ENCODE data around the gene DDX60.

GRCh38 chr4:168218645-168219044, 99.9 kb downstream of the DDX60 start:
- TF ChIP-seq POLR2AphosphoS5 (IDR thresholded peaks at IDR 0.05; ENCODE audit: low read depth, low read length) (no peak), TAF1 (IDR thresholded peaks at IDR 0.05; ENCODE audit: borderline replicate concordance, insufficient read depth, low read length) (no peak), FOXP2 (optimal IDR thresholded peaks at IDR 0.05; ENCODE audit: borderline replicate concordance, extremely low read depth, extremely low read length, insufficient read depth) (no peak)

All from PFSK-1 (cell line).